ENCODE measurements around the gene PRKAB1.

DNA sequence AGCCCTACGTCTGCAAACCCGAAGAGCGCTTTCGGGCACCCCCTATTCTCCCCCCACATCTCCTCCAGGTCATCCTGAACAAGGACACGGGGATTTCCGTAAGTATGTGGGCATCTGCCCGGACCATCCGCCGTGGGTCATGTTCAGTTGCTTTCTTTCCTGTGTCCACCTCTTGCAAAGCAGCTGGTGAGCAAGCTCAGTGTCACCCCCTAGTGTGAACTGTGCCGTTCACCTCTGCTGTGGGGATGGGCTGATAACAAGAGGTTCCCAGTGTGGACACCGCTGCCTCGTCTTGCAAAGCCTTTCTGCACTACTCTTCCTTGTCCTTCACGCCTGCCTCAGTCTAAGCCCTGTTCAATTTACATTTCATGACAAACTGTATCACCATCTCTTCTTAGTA is 8.6 kb downstream of the PRKAB1 start:
- TF ChIP-seq, protein P1, sequence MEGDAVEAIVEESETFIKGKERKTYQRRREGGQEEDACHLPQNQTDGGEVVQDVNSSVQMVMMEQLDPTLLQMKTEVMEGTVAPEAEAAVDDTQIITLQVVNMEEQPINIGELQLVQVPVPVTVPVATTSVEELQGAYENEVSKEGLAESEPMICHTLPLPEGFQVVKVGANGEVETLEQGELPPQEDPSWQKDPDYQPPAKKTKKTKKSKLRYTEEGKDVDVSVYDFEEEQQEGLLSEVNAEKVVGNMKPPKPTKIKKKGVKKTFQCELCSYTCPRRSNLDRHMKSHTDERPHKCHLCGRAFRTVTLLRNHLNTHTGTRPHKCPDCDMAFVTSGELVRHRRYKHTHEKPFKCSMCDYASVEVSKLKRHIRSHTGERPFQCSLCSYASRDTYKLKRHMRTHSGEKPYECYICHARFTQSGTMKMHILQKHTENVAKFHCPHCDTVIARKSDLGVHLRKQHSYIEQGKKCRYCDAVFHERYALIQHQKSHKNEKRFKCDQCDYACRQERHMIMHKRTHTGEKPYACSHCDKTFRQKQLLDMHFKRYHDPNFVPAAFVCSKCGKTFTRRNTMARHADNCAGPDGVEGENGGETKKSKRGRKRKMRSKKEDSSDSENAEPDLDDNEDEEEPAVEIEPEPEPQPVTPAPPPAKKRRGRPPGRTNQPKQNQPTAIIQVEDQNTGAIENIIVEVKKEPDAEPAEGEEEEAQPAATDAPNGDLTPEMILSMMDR (IDR thresholded peaks at IDR 0.05): no peak
- TF ChIP-seq POLR2A (IDR thresholded peaks at IDR 0.05; ENCODE audit: low read depth): no peak
